Ovary (tissue), 9 donors: Measurements from ENCODE around the gene C10orf53. TPM values are rescaled to one million over a fixed set of nuclear protein-coding genes. Genes with fewer than 3 reads are reported as not detected.

Source experiments
- DNase-seq, 5 donors: peaks; one replicate each; pipeline ENCODE4 v3.0.0-alpha.2; 2019 to 2020
- H3K27ac ChIP-seq, 2 donors: fragments of 200-600 bp; one replicate each; pipeline versions ENCODE4 v1.5.1 to v1.8.0; 2019 to 2022
- H3K27me3 ChIP-seq: fragments of 200-600 bp; one replicate; pipeline ENCODE4 v1.8.0; 2022
- H3K36me3 ChIP-seq: fragments of 200-600 bp; sonication (generic); one replicate; pipeline ENCODE4 v1.5.1; 2019
- H3K4me1 ChIP-seq: one replicate; pipeline ENCODE4 v1.8.1; 2013; ENCODE audit warnings: mild to moderate bottlenecking, moderate library complexity; ENCODE audit not compliant: insufficient read depth
- H3K4me3 ChIP-seq: fragments of 200-600 bp; sonication (generic); one replicate; pipeline ENCODE4 v1.5.1; 2017
- H3K9me3 ChIP-seq, 2 donors: fragments of 200-600 bp in 1 of 2; sonication (generic) in 1 of 2; one replicate each; pipeline versions ENCODE4 v1.5.1 to v1.8.1; 2013 to 2019; ENCODE audit warnings: mild to moderate bottlenecking in 1 of 2, moderate library complexity in 1 of 2
- CTCF ChIP-seq, 3 donors: fragments of 450-650 bp in 2 of 3; fragments of 200-600 bp in 1 of 3; IDR thresholded peaks; one replicate each; pipeline versions ENCODE4 v1.5.1 to v1.8.0; 2016 to 2022; ENCODE audit warnings: antibody characterized with exemption in 3 of 3, mild to moderate bottlenecking in 1 of 3
- EP300 ChIP-seq: sonication (generic); formaldehyde crosslinking; IDR thresholded peaks from one replicate; pipeline ENCODE4 v1.6.1; 2017; ENCODE audit warnings: antibody characterized with exemption
- POLR2A ChIP-seq: fragments of 450-650 bp; IDR thresholded peaks from one replicate; pipeline ENCODE4 v1.6.1; 2017; ENCODE audit warnings: antibody characterized with exemption, mild to moderate bottlenecking, moderate library complexity
- WGBS, 3 donors: extraction: QIAGEN DNeasy Blood & Tissue Kit in 1 of 3; methylation state at CpG; one replicate each; pipeline versions ENCODE4 v1.1.5 to v1.1.7; 2013 to 2017; 5-methylcytosine and 5-hydroxymethylcytosine counted together
- intact Hi-C, 4 donors: fragments of 100-400 bp; cut with DNase I; formaldehyde crosslinking; loops; one replicate each; pipeline versions ENCODE4 v1.11.0 to v1.15.1; 2022 to 2023
- polyA plus RNA-seq, 2 donors: library from polyadenylated mRNA; stranded (reverse); fragments of 200-250 nt in 1 of 2; fragments of 350-450 nt in 1 of 2; fragmentation: Illumina TruSeq in 1 of 2; extraction: RNeasy Lipid Tissue Mini Kit (QIAGEN cat#74804) in 1 of 2; gene quantifications; one replicate each; pipeline ENCODE4 v1.2.3, GENCODE V29; 2013 to 2014
- total RNA-seq, 7 donors: library from RNA; depleted of rRNA in 2 of 7; stranded (reverse); fragments of >200 nt in 2 of 7; fragmentation: NEBNext Ultra II Directional in 3 of 7; extraction: Animal tissue kit (Norgen Biotek cat#: 25700) in 3 of 7; gene quantifications; one replicate each; pipeline versions ENCODE4 v1.1.0 to v1.2.4, GENCODE V29; 2016 to 2023
- donor health status: DM: no; HTN: no; CAD: no; lungs with moderate emphysema.
- donor health status: DM: no; HTN: no; CAD: no.
- donor health status: Bipolar disorder and iron deficiency.
- donor health status: DM: yes; HTN: yes; CAD: no.
- donor health status: DM: no; HTN: no; CAD: no.
- donor health status: DM: yes; HTN: yes; CAD: no.

Gene C10orf53
- total and polyA plus RNA-seq, 9 donors, result not detected

- 69 to 77% (median 72%) methylated on average over 18 of the region's 18 CpGs for WGBS, 3 donors
- DNase-seq, result no peak
- no peaks in the 10 kb centered on the region for H3K27me3 ChIP-seq
These were observed 31.3 kb upstream of the C10orf53 start for GRCh38 chr10:49647985-49648795.

GRCh38 chr10:49649294-49649693, 30.2 kb upstream of the C10orf53 start:
- Histone ChIP-seq H3K27ac (no peak overlapping the region), H3K27me3 (no peaks in the 10 kb centered on the region), H3K36me3 (no peaks in the 10 kb centered on the region), H3K9me3 (no peaks in the 10 kb centered on the region), H3K4me1 (no peaks in the 10 kb centered on the region), H3K4me3 (no peak overlapping the region)
- intact Hi-C loops, result no loop called here
- WGBS, 3 donors, result 7 to 10% (median 10%) methylated on average over 17 of the region's 17 CpGs
- DNase-seq, result no peak
- TF ChIP-seq EP300 (no peak), POLR2A (no peak), CTCF (IDR thresholded peaks at IDR 0.05) (no peak)

More at GRCh38 chr10:49647985-49648795, 31.3 kb upstream of the C10orf53 start:
- H3K4me1 ChIP-seq, result no peaks in the 10 kb centered on the region
- no peak overlapping the region for H3K27ac ChIP-seq
- H3K36me3 ChIP-seq, result no peaks in the 10 kb centered on the region
- H3K4me3 ChIP-seq, result no peak overlapping the region
- no peaks in the 10 kb centered on the region for H3K9me3 ChIP-seq
- no peak for TF ChIP-seq CTCF (IDR thresholded peaks at IDR 0.05)
- no peak for TF ChIP-seq EP300
- TF ChIP-seq POLR2A, result no peak
- intact Hi-C loops, result no loop called here

- TF ChIP-seq POLR2A, result no peak
- no peak for TF ChIP-seq EP300
- TF ChIP-seq CTCF (IDR thresholded peaks at IDR 0.05), result no peak
- Histone ChIP-seq H3K9me3 (no peaks in the 10 kb centered on the region), H3K4me3 (no peak overlapping the region), H3K27ac (no peak overlapping the region), H3K36me3 (no peaks in the 10 kb centered on the region), H3K27me3 (no peaks in the 10 kb centered on the region), H3K4me1 (no peaks in the 10 kb centered on the region)
- DNase-seq, result no peak
- WGBS, 3 donors, result 50 to 64% (median 62%) methylated on average over 8 of the region's 8 CpGs
- intact Hi-C loops, result no loop called here
These were observed 29.3 kb upstream of the C10orf53 start for GRCh38 chr10:49649936-49650723.

GRCh38 chr10:49650724-49651034, 28.8 kb upstream of the C10orf53 start:
- intact Hi-C loops, result no loop called here
- H3K27me3 ChIP-seq, result no peaks in the 10 kb centered on the region
- H3K4me1 ChIP-seq, result no peaks in the 10 kb centered on the region
- H3K27ac ChIP-seq, result no peak overlapping the region
- H3K4me3 ChIP-seq, result no peak overlapping the region
- H3K36me3 ChIP-seq, result no peaks in the 10 kb centered on the region
- no peaks in the 10 kb centered on the region for H3K9me3 ChIP-seq
- TF ChIP-seq CTCF (IDR thresholded peaks at IDR 0.05), result no peak
- TF ChIP-seq EP300, result no peak
- no peak for TF ChIP-seq POLR2A
- DNase-seq, result no peak
- WGBS, 3 donors, result 87 to 100% (median 91%) methylated on average over 1 of the region's 1 CpG
